ENCODE measurements around the gene FAM83F.
"Not testable (repeated sequence)": the region's sequence is repeated elsewhere in the genome, so short reads cannot be mapped to it uniquely, and the experiment has no call there.

FAM83F gene

GRCh38 chr22:40009292-40009774, 14.6 kb downstream of the FAM83F start:
- Mint-ChIP-seq H3K27me3 (peaks cover 23% of the 10 kb centered on the region), H3K27ac (peak overlapping the region; percentile 55), H3K4me3 (peak overlapping the region; percentile 51), H3K36me3 (ENCODE audit: low read depth) (no peaks in the 10 kb centered on the region), H3K9me3 (no peaks in the 10 kb centered on the region), H3K4me1 (ENCODE audit: low read depth) (peaks cover 12% of the 10 kb centered on the region)
- DNase-seq, result no peak

- Mint-ChIP-seq H3K4me1 (ENCODE audit: low read depth) (peaks cover 12% of the 10 kb centered on the region), H3K36me3 (ENCODE audit: low read depth) (no peaks in the 10 kb centered on the region), H3K4me3 (peak overlapping the region; percentile 51), H3K9me3 (no peaks in the 10 kb centered on the region), H3K27me3 (peaks cover 23% of the 10 kb centered on the region), H3K27ac (peak overlapping the region; percentile 55)
- DNase-seq, result peak; percentile 51
These were observed 15.4 kb downstream of the FAM83F start for GRCh38 chr22:40009951-40010671.

- peaks cover 12% of the 10 kb centered on the region for H3K4me1 Mint-ChIP-seq (ENCODE audit: low read depth)
- DNase-seq, result no peak
- H3K9me3 Mint-ChIP-seq, result no peaks in the 10 kb centered on the region
- H3K27ac Mint-ChIP-seq, result no peak overlapping the region
- no peaks in the 10 kb centered on the region for H3K36me3 Mint-ChIP-seq (ENCODE audit: low read depth)
- peaks cover 23% of the 10 kb centered on the region for H3K27me3 Mint-ChIP-seq
- no peak overlapping the region for H3K4me3 Mint-ChIP-seq
These were observed 16.0 kb downstream of the FAM83F start for GRCh38 chr22:40010746-40011145.

GRCh38 chr22:40014667-40015248, 20.0 kb downstream of the FAM83F start:
- H3K27me3 Mint-ChIP-seq, result peaks cover 1% of the 10 kb centered on the region
- H3K4me1 Mint-ChIP-seq (ENCODE audit: low read depth), result peaks cover 6% of the 10 kb centered on the region
- DNase-seq, result no peak
- H3K27ac Mint-ChIP-seq, result no peak overlapping the region
- H3K9me3 Mint-ChIP-seq, result no peaks in the 10 kb centered on the region
- H3K4me3 Mint-ChIP-seq, result no peak overlapping the region
- H3K36me3 Mint-ChIP-seq (ENCODE audit: low read depth), result no peaks in the 10 kb centered on the region

- no peak for DNase-seq
- H3K27me3 Mint-ChIP-seq, result no peaks in the 10 kb centered on the region
- H3K9me3 Mint-ChIP-seq, result no peaks in the 10 kb centered on the region
- no peak overlapping the region for H3K27ac Mint-ChIP-seq
- no peaks in the 10 kb centered on the region for H3K4me1 Mint-ChIP-seq (ENCODE audit: low read depth)
- no peak overlapping the region for H3K4me3 Mint-ChIP-seq
- no peaks in the 10 kb centered on the region for H3K36me3 Mint-ChIP-seq (ENCODE audit: low read depth)
These were observed 20.7 kb downstream of the FAM83F start for GRCh38 chr22:40015358-40015976.

- no peaks in the 10 kb centered on the region for H3K9me3 Mint-ChIP-seq
- no peak overlapping the region for H3K4me3 Mint-ChIP-seq
- no peaks in the 10 kb centered on the region for H3K36me3 Mint-ChIP-seq (ENCODE audit: low read depth)
- H3K27me3 Mint-ChIP-seq, result no peaks in the 10 kb centered on the region
- no peaks in the 10 kb centered on the region for H3K4me1 Mint-ChIP-seq (ENCODE audit: low read depth)
- no peak overlapping the region for H3K27ac Mint-ChIP-seq
- no peak for DNase-seq
These were observed 23.3 kb downstream of the FAM83F start for GRCh38 chr22:40018051-40018450.

- H3K4me3 Mint-ChIP-seq, result no peak overlapping the region
- H3K4me1 Mint-ChIP-seq (ENCODE audit: low read depth), result no peaks in the 10 kb centered on the region
- H3K27me3 Mint-ChIP-seq, result no peaks in the 10 kb centered on the region
- no peak overlapping the region for H3K27ac Mint-ChIP-seq
- H3K9me3 Mint-ChIP-seq, result no peaks in the 10 kb centered on the region
- no peak for DNase-seq
- H3K36me3 Mint-ChIP-seq (ENCODE audit: low read depth), result no peaks in the 10 kb centered on the region
These were observed 24.3 kb downstream of the FAM83F start for GRCh38 chr22:40019100-40019499.

GRCh38 chr22:40020956-40021355, 26.2 kb downstream of the FAM83F start:
- Mint-ChIP-seq H3K36me3 (ENCODE audit: low read depth) (no peaks in the 10 kb centered on the region), H3K27me3 (no peaks in the 10 kb centered on the region), H3K9me3 (no peaks in the 10 kb centered on the region), H3K4me1 (ENCODE audit: low read depth) (peaks cover 5% of the 10 kb centered on the region), H3K4me3 (no peak overlapping the region), H3K27ac (no peak overlapping the region)
- no peak for DNase-seq

GRCh38 chr22:40021401-40022000, 26.7 kb downstream of the FAM83F start:
- no peak for DNase-seq
- no peaks in the 10 kb centered on the region for H3K27me3 Mint-ChIP-seq
- H3K4me3 Mint-ChIP-seq, result no peak overlapping the region
- no peaks in the 10 kb centered on the region for H3K9me3 Mint-ChIP-seq
- H3K36me3 Mint-ChIP-seq (ENCODE audit: low read depth), result no peaks in the 10 kb centered on the region
- no peak overlapping the region for H3K27ac Mint-ChIP-seq
- peaks cover 5% of the 10 kb centered on the region for H3K4me1 Mint-ChIP-seq (ENCODE audit: low read depth)

- Mint-ChIP-seq H3K4me1 (ENCODE audit: low read depth) (peaks cover 5% of the 10 kb centered on the region), H3K9me3 (no peaks in the 10 kb centered on the region), H3K27me3 (no peaks in the 10 kb centered on the region), H3K4me3 (no peak overlapping the region), H3K36me3 (ENCODE audit: low read depth) (no peaks in the 10 kb centered on the region), H3K27ac (no peak overlapping the region)
- DNase-seq, result no peak
These were observed 27.9 kb downstream of the FAM83F start for GRCh38 chr22:40022536-40023240.

- H3K27ac Mint-ChIP-seq, result no peak overlapping the region
- no peak for DNase-seq
- no peaks in the 10 kb centered on the region for H3K27me3 Mint-ChIP-seq
- no peaks in the 10 kb centered on the region for H3K9me3 Mint-ChIP-seq
- H3K4me3 Mint-ChIP-seq, result no peak overlapping the region
- peaks cover 5% of the 10 kb centered on the region for H3K4me1 Mint-ChIP-seq (ENCODE audit: low read depth)
- no peaks in the 10 kb centered on the region for H3K36me3 Mint-ChIP-seq (ENCODE audit: low read depth)
These were observed 28.6 kb downstream of the FAM83F start for GRCh38 chr22:40023341-40023841.

GRCh38 chr22:40024201-40025061, 29.7 kb downstream of the FAM83F start:
- Mint-ChIP-seq H3K9me3 (no peaks in the 10 kb centered on the region), H3K27me3 (no peaks in the 10 kb centered on the region), H3K27ac (no peak overlapping the region), H3K4me1 (ENCODE audit: low read depth) (peaks cover 5% of the 10 kb centered on the region), H3K36me3 (ENCODE audit: low read depth) (no peaks in the 10 kb centered on the region), H3K4me3 (no peak overlapping the region)
- peak; percentile 76 for DNase-seq

GRCh38 chr22:40025062-40025379, 30.3 kb downstream of the FAM83F start:
- H3K4me3 Mint-ChIP-seq; H3K27me3 Mint-ChIP-seq; H3K27ac Mint-ChIP-seq; H3K4me1 Mint-ChIP-seq (ENCODE audit: low read depth); H3K9me3 Mint-ChIP-seq; DNase-seq; H3K36me3 Mint-ChIP-seq (ENCODE audit: low read depth): not testable (repeated sequence)

GRCh38 chr22:40025856-40026255, 31.1 kb downstream of the FAM83F start:
- peaks cover 7% of the 10 kb centered on the region for H3K4me1 Mint-ChIP-seq (ENCODE audit: low read depth)
- no peaks in the 10 kb centered on the region for H3K9me3 Mint-ChIP-seq
- H3K27me3 Mint-ChIP-seq, result no peaks in the 10 kb centered on the region
- no peaks in the 10 kb centered on the region for H3K36me3 Mint-ChIP-seq (ENCODE audit: low read depth)
- H3K27ac Mint-ChIP-seq, result no peak overlapping the region
- no peak overlapping the region for H3K4me3 Mint-ChIP-seq
- no peak for DNase-seq
